8988T (cell line): Measurements from ENCODE around the gene SLAMF1.
"Not testable (repeated sequence)": the region's sequence is repeated elsewhere in the genome, so short reads cannot be mapped to it uniquely, and the experiment has no call there.

ENCODE experiments used
- DNase-seq: peaks from one replicate; pipeline ENCODE4 v3.0.0; 2011

SLAMF1 gene

GRCh38 chr1:160588468-160588867, 58.4 kb downstream of the SLAMF1 start:
- no peak for DNase-seq

- no peak for DNase-seq
These were observed 62.1 kb downstream of the SLAMF1 start for GRCh38 chr1:160584784-160585183.

GRCh38 chr1:160582976-160583375, 63.9 kb downstream of the SLAMF1 start:
- DNase-seq: not testable (repeated sequence)

- DNase-seq: no peak
These were observed 64.9 kb downstream of the SLAMF1 start for GRCh38 chr1:160581961-160582360.

- DNase-seq: no peak
These were observed 66.5 kb downstream of the SLAMF1 start for GRCh38 chr1:160580221-160580812.

GRCh38 chr1:160579216-160579701, 67.6 kb downstream of the SLAMF1 start, which contains the start of gene CD84:
Gene CD84, minus strand, starts transcription at chr1:160579496. Its CDS starts 59 bp downstream, at chr1:160579437.
- no peak for DNase-seq

- no peak for DNase-seq
These were observed 68.2 kb downstream of the SLAMF1 start for GRCh38 chr1:160578525-160579191.

- DNase-seq: no peak
These were observed 68.7 kb downstream of the SLAMF1 start for GRCh38 chr1:160578175-160578524.

GRCh38 chr1:160577671-160578070, 69.2 kb downstream of the SLAMF1 start:
- no peak for DNase-seq

- no peak for DNase-seq
These were observed 70.0 kb downstream of the SLAMF1 start for GRCh38 chr1:160576884-160577283.

- DNase-seq: no peak
These were observed 70.5 kb downstream of the SLAMF1 start for GRCh38 chr1:160576390-160576789.

GRCh38 chr1:160575112-160575664, 71.7 kb downstream of the SLAMF1 start:
- DNase-seq: no peak

GRCh38 chr1:160570840-160571239, 76.0 kb downstream of the SLAMF1 start:
- DNase-seq: no peak

- DNase-seq: no peak
These were observed 77.0 kb downstream of the SLAMF1 start for GRCh38 chr1:160569806-160570205.

- no peak for DNase-seq
These were observed 78.8 kb downstream of the SLAMF1 start for GRCh38 chr1:160567858-160568682.

GRCh38 chr1:160567341-160567740, 79.5 kb downstream of the SLAMF1 start:
- DNase-seq: no peak

- DNase-seq: no peak
These were observed 81.3 kb downstream of the SLAMF1 start for GRCh38 chr1:160565564-160565963.

GRCh38 chr1:160563230-160563629, 83.6 kb downstream of the SLAMF1 start:
- DNase-seq: not testable (repeated sequence)

GRCh38 chr1:160562745-160563144, 84.1 kb downstream of the SLAMF1 start:
- not testable (repeated sequence) for DNase-seq

GRCh38 chr1:160560806-160561205, 86.0 kb downstream of the SLAMF1 start:
- DNase-seq: no peak

GRCh38 chr1:160560045-160560705, 86.7 kb downstream of the SLAMF1 start:
- DNase-seq: no peak

- not testable (repeated sequence) for DNase-seq
These were observed 87.4 kb downstream of the SLAMF1 start for GRCh38 chr1:160559437-160559836.
